ENCODE results near the gene PARP15.
"Not testable (repeated sequence)": the region's sequence is repeated elsewhere in the genome, so short reads cannot be mapped to it uniquely, and the experiment has no call there.

The PARP15 gene

DNA sequence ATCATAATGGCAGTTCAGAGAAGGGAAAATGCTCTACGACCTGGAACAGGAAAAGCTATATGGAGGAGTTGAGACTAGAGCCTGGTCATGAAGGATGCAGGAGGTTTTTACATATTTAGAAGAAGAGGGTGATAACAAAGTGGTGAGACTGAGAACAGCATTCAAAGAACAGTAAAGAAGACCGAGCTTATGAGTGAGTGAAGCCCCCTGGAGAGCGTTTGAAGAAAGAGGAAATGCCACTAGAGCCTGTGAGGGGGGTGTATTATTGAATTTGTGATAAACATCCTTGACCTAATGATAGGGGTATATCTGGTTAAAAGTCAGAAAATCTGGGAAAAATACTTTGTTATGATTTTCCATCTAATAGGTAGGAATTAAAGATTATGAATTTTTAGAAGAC is 17.5 kb upstream of the PARP15 start:
- in situ Hi-C loops (cut with MboI; ENCODE audit: low sequenced_read_pairs) = loop anchor here (5.0 kb wide), 1 partner anchor 117 kb away; no protein-coding TSS in a partner anchor
- no peak for DNase-seq (ENCODE audit: low spot score in 2 of 2)

DNA sequence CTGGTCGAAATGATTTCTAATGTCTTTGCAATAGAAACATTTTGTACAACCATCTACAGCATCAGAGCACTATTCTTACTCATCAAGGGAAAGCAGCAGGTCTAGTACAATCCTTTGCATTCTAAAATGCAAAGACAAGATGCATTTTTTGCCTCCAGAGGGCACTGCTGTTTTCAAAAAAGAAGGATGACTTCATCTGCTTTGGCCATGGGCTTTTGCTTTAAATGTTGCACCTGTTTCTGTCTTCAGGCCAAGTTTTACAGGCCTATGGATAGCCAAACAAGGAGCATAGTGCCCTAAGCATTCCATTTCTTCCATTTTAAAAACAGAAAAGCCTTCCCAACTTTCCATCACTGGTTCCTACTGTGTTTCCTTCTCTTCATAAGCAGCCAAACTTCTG is 16.8 kb upstream of the PARP15 start:
- Histone ChIP-seq H3K9me3 (peaks cover 3% of the 10 kb centered on the region; the same call in 1 of the 2 replicates), H3K27me3 (ENCODE audit: low read depth) (no peaks in the 10 kb centered on the region), H3K4me1 (peaks cover 22% of the 10 kb centered on the region), H3K36me3 (replicated peaks) (no peaks in the 10 kb centered on the region), H3K4me3 (no peak overlapping the region)
- in situ Hi-C loops (cut with MboI; ENCODE audit: low sequenced_read_pairs) = no loop called here
- peak; percentile 42 to 66 for DNase-seq (ENCODE audit: low spot score in 2 of 2)

More for the DNA sequence above, 17.5 kb upstream of the PARP15 start:
- Histone ChIP-seq H3K4me3 (no peak overlapping the region), H3K36me3 (replicated peaks) (no peaks in the 10 kb centered on the region), H3K9me3 (peaks cover 3% of the 10 kb centered on the region; the same call in 1 of the 2 replicates), H3K4me1 (peaks cover 20% of the 10 kb centered on the region), H3K27me3 (ENCODE audit: low read depth) (no peaks in the 10 kb centered on the region)

DNA sequence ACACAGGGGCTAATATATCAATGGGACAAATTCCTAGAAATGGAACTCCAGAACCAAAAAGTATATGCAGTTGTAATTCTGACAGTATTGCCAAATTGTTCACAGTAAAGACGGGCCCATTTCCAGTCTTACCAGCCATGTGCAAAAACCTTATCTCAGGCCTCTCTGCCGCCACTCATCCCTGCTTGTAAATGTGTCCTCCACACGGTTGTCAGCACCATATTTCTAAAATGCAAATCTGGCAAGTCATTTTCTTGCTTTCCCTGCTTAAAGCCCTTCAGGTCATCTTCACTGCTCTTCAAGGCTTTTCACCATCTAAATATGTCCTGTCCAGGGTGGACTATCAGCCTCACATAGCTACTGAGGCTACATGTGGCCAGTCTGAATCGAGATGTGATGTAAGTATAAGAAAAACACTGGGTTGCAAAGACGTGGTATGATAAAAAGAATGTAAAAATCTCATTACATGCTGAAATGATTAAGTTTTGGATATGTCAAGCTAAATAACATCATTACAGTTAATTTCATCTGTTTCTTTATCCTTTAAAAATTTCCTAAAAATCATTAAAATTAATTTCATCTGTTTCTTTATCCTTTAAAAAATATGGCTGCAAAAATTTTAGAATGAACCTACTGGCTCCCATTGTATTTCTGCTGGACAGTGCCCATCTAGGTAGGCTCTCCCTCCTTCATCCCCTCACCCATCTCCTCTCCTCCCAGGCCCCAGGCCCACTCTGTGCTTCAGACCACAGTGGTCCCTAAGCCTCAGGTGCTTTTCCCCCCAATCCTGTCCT is 14.3 kb upstream of the PARP15 start:
- Histone ChIP-seq H3K9me3 (peaks cover 3% of the 10 kb centered on the region; the same call in 1 of the 2 replicates), H3K4me3 (no peak overlapping the region), H3K27me3 (ENCODE audit: low read depth) (no peaks in the 10 kb centered on the region), H3K36me3 (replicated peaks) (no peaks in the 10 kb centered on the region), H3K4me1 (peaks cover 22% of the 10 kb centered on the region)
- no peak for DNase-seq (ENCODE audit: low spot score in 2 of 2)
- in situ Hi-C loops (cut with MboI; ENCODE audit: low sequenced_read_pairs) = no loop called here

DNA sequence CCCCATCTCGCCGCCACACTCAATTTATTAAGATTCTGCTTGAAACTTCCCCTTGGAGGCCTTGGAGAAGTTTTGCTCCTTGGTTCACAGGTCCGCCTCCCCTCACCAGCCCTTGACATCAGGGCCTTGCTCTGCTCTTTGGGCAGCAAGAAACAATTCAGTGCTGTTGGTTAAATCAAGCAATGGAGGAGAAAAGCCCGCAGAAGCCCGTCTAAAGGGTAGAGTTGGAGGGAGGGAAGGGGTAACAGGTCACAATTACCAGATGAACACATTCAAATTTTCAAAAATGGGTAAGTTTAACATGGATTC is 13.8 kb upstream of the PARP15 start:
- peaks cover 22% of the 10 kb centered on the region for H3K4me1 ChIP-seq
- H3K9me3 ChIP-seq = peaks cover 3% of the 10 kb centered on the region; the same call in 1 of the 2 replicates
- peak overlapping the region; percentile 41 for H3K4me3 ChIP-seq
- in situ Hi-C loops (cut with MboI; ENCODE audit: low sequenced_read_pairs) = no loop called here
- H3K27me3 ChIP-seq (ENCODE audit: low read depth) = no peaks in the 10 kb centered on the region
- H3K36me3 ChIP-seq (replicated peaks) = no peaks in the 10 kb centered on the region
- peak in 1 of 2 experiments; percentile 29 for DNase-seq (ENCODE audit: low spot score in 2 of 2)

GRCh38 chr3:122564155-122564912 is 13.1 kb upstream of the PARP15 start, which contains the start of the genes DTX3L and PARP9:
Gene DTX3L (plus strand): TSS chr3:122564338. CDS start chr3:122564427, 89 bp downstream.
Gene PARP9 (minus strand): TSS chr3:122564300. CDS start chr3:122559620, 4,680 bp downstream.
- Histone ChIP-seq H3K4me3 (peak within 1 kb of the TSS; percentile 41), H3K9me3 (no peaks in the 10 kb centered on the region), H3K4me1 (peaks cover 22% of the 10 kb centered on the region), H3K27me3 (ENCODE audit: low read depth) (no peaks in the 10 kb centered on the region), H3K36me3 (replicated peaks) (no peaks in the 10 kb centered on the region)
- in situ Hi-C loops (cut with MboI; ENCODE audit: low sequenced_read_pairs) = no loop called here
- DNase-seq (ENCODE audit: low spot score in 2 of 2) = peak; percentile 48 to 75

DNA sequence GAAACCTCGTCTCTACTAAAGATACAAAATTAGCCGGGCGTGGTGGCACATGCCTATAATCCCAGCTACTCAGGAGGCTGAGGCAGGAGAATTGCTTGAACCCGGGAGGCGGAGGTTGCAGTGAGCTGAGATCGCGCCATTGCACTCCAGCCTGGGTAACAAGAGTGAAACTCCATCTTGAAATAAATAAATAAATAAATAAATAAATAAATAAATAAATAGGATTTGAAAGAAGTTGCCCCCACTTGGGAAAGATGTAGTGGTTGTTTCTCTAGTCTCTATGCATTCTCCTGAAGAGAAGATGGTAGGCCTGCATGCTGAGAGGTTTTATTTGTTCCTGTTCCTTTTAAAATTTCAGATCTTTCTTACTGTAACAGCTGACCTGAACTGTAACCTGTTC is 9.3 kb upstream of the PARP15 start:
- H3K4me3 ChIP-seq; in situ Hi-C loops (cut with MboI; ENCODE audit: low sequenced_read_pairs); DNase-seq (ENCODE audit: low spot score in 2 of 2); H3K36me3 ChIP-seq (replicated peaks); H3K27me3 ChIP-seq (ENCODE audit: low read depth); H3K9me3 ChIP-seq: not testable (repeated sequence)
- H3K4me1 ChIP-seq = peaks cover 25% of the 10 kb centered on the region

GRCh38 chr3:122568755-122569154 is 8.7 kb upstream of the PARP15 start:
- no peak overlapping the region for H3K4me3 ChIP-seq
- no peaks in the 10 kb centered on the region for H3K27me3 ChIP-seq (ENCODE audit: low read depth)
- H3K9me3 ChIP-seq = no peaks in the 10 kb centered on the region
- in situ Hi-C loops (cut with MboI; ENCODE audit: low sequenced_read_pairs) = no loop called here
- peaks cover 22% of the 10 kb centered on the region for H3K4me1 ChIP-seq
- DNase-seq (ENCODE audit: low spot score in 2 of 2) = no peak
- H3K36me3 ChIP-seq (replicated peaks) = no peaks in the 10 kb centered on the region

GRCh38 chr3:122572940-122573412 is 4.5 kb upstream of the PARP15 start:
- DNase-seq (ENCODE audit: low spot score in 2 of 2) = peak; percentile 7 to 27
- Histone ChIP-seq H3K4me1 (peaks cover 15% of the 10 kb centered on the region), H3K27me3 (ENCODE audit: low read depth) (no peaks in the 10 kb centered on the region), H3K36me3 (replicated peaks) (no peaks in the 10 kb centered on the region), H3K9me3 (no peaks in the 10 kb centered on the region), H3K4me3 (no peak overlapping the region)
- in situ Hi-C loops (cut with MboI; ENCODE audit: low sequenced_read_pairs) = no loop called here

GRCh38 chr3:122576174-122576940 is 1.1 kb upstream of the PARP15 start:
- Histone ChIP-seq H3K9me3 (no peaks in the 10 kb centered on the region), H3K36me3 (replicated peaks) (no peaks in the 10 kb centered on the region), H3K27me3 (ENCODE audit: low read depth) (no peaks in the 10 kb centered on the region), H3K4me1 (peaks cover 13% of the 10 kb centered on the region), H3K4me3 (no peak overlapping the region)
- in situ Hi-C loops (cut with MboI; ENCODE audit: low sequenced_read_pairs) = no loop called here
- DNase-seq (ENCODE audit: low spot score in 2 of 2) = peak in 1 of 2 experiments; percentile 17

- Histone ChIP-seq H3K4me1 (peaks cover 9% of the 10 kb centered on the region), H3K4me3 (no peak overlapping the region), H3K36me3 (replicated peaks) (no peaks in the 10 kb centered on the region), H3K27me3 (ENCODE audit: low read depth) (no peaks in the 10 kb centered on the region), H3K9me3 (no peaks in the 10 kb centered on the region)
- no peak for DNase-seq (ENCODE audit: low spot score in 2 of 2)
- in situ Hi-C loops (cut with MboI; ENCODE audit: low sequenced_read_pairs) = no loop called here
Measured at GRCh38 chr3:122578069-122578740, 755 bp downstream of the PARP15 start.

DNA sequence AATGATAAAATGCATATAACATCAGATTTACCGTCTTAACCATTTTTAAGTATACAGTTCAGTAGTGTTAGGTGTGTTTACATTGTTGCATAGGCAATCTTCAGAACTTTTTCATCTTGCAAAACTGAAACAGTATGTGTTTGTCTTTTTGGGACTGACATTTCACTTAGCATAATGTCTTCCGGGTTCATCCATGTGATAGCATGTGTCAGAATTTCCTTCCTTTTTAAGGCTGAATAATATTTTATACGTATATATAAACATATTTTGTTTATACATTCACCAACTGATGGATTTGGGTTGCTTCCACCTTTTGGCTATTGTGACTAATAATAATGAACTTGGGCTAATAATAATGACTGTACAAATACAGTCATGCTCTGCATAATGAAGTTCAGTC is 3.0 kb downstream of the PARP15 start:
- in situ Hi-C loops (cut with MboI; ENCODE audit: low sequenced_read_pairs) = no loop called here
- H3K36me3 ChIP-seq (replicated peaks) = no peaks in the 10 kb centered on the region
- H3K9me3 ChIP-seq = no peaks in the 10 kb centered on the region
- no peaks in the 10 kb centered on the region for H3K27me3 ChIP-seq (ENCODE audit: low read depth)
- H3K4me3 ChIP-seq = no peak overlapping the region
- H3K4me1 ChIP-seq = peaks cover 6% of the 10 kb centered on the region; the same call in 1 of the 2 replicates
- no peak for DNase-seq (ENCODE audit: low spot score in 2 of 2)

GRCh38 chr3:122581622-122582021 is 4.2 kb downstream of the PARP15 start:
- Histone ChIP-seq H3K36me3 (replicated peaks) (no peaks in the 10 kb centered on the region), H3K9me3 (no peaks in the 10 kb centered on the region), H3K27me3 (ENCODE audit: low read depth) (no peaks in the 10 kb centered on the region), H3K4me1 (no peaks in the 10 kb centered on the region), H3K4me3 (no peak overlapping the region)
- in situ Hi-C loops (cut with MboI; ENCODE audit: low sequenced_read_pairs) = no loop called here
- no peak for DNase-seq (ENCODE audit: low spot score in 2 of 2)

GRCh38 chr3:122582390-122582789 is 4.9 kb downstream of the PARP15 start:
- Histone ChIP-seq H3K4me3 (no peak overlapping the region), H3K27me3 (ENCODE audit: low read depth) (no peaks in the 10 kb centered on the region), H3K36me3 (replicated peaks) (no peaks in the 10 kb centered on the region), H3K9me3 (no peaks in the 10 kb centered on the region), H3K4me1 (no peaks in the 10 kb centered on the region)
- DNase-seq (ENCODE audit: low spot score in 2 of 2) = no peak
- in situ Hi-C loops (cut with MboI; ENCODE audit: low sequenced_read_pairs) = no loop called here
